HCT116 (cell line): ENCODE results near the gene EEPD1.

Source experiments
- JUND ChIP-seq: IDR thresholded peaks from 2 replicates; pipeline ENCODE4 v1.6.1; 2012
- POLR2A ChIP-seq: IDR thresholded peaks from 2 replicates; pipeline ENCODE4 v1.7.0; 2011; ENCODE audit warnings: borderline replicate concordance; ENCODE audit not compliant: insufficient read depth, insufficient read length; ENCODE audit errors: extremely low read depth
- POLR2AphosphoS5 ChIP-seq: IDR thresholded peaks from 2 replicates; pipeline ENCODE4 v1.6.1; 2011; ENCODE audit warnings: mild to moderate bottlenecking, low read depth, low read length, moderate library complexity
- SIN3A ChIP-seq: IDR thresholded peaks from 2 replicates; pipeline ENCODE4 v1.6.1; 2012; ENCODE audit warnings: low read depth
- ZFX ChIP-seq: fragments of 450-650 bp; IDR thresholded peaks from 2 replicates; pipeline ENCODE4 v1.6.1; 2017
- TF ChIP-seq, protein P1 (sequence below): IDR thresholded peaks from 2 replicates; pipeline ENCODE4 v1.6.1; 2012; ENCODE audit warnings: low read depth
- TF ChIP-seq, protein P2 (sequence below), 3 experiments: fragments of 200-600 bp in 1 of 3; sonication (generic) in 1 of 3; IDR thresholded peaks in 2 of 3; conservative IDR thresholded peaks in 1 of 3; 2 replicates each; pipeline ENCODE4 v1.5.1; 2012 to 2017; ENCODE audit warnings: low read depth in 2 of 3, low read length in 2 of 3, antibody characterized with exemption in 1 of 3, borderline replicate concordance in 1 of 3, control low read depth in 1 of 3, mild to moderate bottlenecking in 1 of 3, mixed read lengths in 1 of 3, mixed run types in 1 of 3, moderate library complexity in 1 of 3; ENCODE audit not compliant: insufficient read depth in 1 of 3
- TF ChIP-seq, protein P3 (sequence below): IDR thresholded peaks from 2 replicates; pipeline ENCODE4 v1.6.1; 2012

DNA sequence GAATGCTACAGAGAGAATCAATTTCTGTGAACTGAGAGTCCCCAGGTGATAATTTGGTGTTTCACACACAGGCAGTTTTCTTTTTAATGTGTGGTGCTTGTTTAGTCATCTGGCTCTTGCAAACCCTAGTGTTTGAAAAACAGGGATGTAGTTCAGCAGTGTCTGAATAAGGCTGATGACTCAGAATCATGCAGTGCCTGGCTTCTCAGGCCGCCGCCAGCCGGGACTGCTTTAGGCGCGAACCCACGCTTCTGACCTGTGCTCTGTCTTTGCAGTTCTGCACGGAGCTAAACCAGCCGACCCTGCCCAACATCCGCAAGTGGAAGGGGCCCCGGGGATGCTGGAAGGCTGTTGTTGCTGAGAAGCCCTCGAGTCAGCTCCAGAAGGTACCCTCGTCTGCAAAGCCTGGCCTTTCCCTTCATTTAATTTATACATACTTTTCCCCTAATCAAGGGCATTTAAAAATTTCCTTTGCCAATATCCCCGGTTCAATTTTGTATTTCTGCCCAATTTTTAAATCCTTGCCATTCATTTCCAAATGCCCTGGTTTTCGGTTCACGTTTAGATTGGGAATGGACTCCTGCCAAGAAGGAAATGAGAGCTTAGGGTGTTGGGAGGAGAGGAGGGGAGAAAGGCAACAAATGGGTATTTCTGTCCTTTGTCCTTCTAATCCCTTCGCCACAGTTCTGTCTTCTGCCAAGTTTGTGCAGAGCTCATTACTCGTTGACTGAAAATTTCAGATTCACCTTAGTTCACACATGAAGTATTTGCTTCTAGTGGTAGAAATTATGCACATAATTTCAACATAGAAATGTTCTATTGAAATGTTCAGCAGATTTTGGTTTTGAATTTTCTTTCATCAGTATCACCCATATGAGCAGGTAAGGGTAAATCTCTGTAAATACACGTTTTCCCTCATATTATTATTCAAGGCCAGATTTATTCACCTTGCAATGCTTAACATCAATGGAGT, 128.1 kb downstream of the EEPD1 start:
- TF ChIP-seq ZFX (no peak), POLR2AphosphoS5 (peak; percentile 23; the same call in 1 of the 2 replicates), SIN3A (no peak), JUND (peak; percentile 76), POLR2A (no peak)
- TF ChIP-seq, protein P1, sequence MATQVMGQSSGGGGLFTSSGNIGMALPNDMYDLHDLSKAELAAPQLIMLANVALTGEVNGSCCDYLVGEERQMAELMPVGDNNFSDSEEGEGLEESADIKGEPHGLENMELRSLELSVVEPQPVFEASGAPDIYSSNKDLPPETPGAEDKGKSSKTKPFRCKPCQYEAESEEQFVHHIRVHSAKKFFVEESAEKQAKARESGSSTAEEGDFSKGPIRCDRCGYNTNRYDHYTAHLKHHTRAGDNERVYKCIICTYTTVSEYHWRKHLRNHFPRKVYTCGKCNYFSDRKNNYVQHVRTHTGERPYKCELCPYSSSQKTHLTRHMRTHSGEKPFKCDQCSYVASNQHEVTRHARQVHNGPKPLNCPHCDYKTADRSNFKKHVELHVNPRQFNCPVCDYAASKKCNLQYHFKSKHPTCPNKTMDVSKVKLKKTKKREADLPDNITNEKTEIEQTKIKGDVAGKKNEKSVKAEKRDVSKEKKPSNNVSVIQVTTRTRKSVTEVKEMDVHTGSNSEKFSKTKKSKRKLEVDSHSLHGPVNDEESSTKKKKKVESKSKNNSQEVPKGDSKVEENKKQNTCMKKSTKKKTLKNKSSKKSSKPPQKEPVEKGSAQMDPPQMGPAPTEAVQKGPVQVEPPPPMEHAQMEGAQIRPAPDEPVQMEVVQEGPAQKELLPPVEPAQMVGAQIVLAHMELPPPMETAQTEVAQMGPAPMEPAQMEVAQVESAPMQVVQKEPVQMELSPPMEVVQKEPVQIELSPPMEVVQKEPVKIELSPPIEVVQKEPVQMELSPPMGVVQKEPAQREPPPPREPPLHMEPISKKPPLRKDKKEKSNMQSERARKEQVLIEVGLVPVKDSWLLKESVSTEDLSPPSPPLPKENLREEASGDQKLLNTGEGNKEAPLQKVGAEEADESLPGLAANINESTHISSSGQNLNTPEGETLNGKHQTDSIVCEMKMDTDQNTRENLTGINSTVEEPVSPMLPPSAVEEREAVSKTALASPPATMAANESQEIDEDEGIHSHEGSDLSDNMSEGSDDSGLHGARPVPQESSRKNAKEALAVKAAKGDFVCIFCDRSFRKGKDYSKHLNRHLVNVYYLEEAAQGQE: no peak
- TF ChIP-seq, protein P2, sequence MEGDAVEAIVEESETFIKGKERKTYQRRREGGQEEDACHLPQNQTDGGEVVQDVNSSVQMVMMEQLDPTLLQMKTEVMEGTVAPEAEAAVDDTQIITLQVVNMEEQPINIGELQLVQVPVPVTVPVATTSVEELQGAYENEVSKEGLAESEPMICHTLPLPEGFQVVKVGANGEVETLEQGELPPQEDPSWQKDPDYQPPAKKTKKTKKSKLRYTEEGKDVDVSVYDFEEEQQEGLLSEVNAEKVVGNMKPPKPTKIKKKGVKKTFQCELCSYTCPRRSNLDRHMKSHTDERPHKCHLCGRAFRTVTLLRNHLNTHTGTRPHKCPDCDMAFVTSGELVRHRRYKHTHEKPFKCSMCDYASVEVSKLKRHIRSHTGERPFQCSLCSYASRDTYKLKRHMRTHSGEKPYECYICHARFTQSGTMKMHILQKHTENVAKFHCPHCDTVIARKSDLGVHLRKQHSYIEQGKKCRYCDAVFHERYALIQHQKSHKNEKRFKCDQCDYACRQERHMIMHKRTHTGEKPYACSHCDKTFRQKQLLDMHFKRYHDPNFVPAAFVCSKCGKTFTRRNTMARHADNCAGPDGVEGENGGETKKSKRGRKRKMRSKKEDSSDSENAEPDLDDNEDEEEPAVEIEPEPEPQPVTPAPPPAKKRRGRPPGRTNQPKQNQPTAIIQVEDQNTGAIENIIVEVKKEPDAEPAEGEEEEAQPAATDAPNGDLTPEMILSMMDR (IDR thresholded peaks at IDR 0.05 in 2 of 3, conservative IDR thresholded peaks at IDR 0.05 in 1 of 3; ENCODE audit: borderline replicate concordance in 1 of 3, insufficient read depth in 1 of 3, low read depth in 2 of 3, low read length in 2 of 3): no peak
- TF ChIP-seq, protein P3, sequence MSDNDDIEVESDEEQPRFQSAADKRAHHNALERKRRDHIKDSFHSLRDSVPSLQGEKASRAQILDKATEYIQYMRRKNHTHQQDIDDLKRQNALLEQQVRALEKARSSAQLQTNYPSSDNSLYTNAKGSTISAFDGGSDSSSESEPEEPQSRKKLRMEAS: peak; percentile 80
